Activated T-cell treated with anti-CD3 and anti-CD28 coated beads for 48 hours (primary cell): ENCODE measurements around the gene GPC6.

Experiments used
- DNase-seq: peaks from one replicate; pipeline ENCODE4 v3.0.0-alpha.2; 2020; ENCODE audit warnings: low read depth

Gene GPC6

DNA sequence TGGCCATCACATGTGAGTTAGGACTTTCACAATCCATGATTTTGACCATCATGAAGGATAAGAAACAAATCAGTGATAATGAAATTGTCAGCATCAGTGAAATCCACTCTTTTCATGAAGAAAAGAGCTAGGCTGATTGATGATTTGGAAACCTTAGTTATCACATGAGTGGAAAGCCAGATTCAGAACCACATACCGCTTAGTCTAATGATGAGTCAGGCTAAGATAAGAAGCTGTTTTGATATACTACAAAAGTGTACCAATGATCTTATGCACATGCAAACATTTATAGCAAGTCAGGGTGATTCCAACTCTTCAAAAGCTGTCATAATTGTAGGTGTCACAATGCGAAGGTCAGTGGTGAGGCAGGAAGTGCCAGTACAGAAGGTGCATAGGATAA is 519.3 kb downstream of the GPC6 start:
- DNase-seq, result no peak

DNA sequence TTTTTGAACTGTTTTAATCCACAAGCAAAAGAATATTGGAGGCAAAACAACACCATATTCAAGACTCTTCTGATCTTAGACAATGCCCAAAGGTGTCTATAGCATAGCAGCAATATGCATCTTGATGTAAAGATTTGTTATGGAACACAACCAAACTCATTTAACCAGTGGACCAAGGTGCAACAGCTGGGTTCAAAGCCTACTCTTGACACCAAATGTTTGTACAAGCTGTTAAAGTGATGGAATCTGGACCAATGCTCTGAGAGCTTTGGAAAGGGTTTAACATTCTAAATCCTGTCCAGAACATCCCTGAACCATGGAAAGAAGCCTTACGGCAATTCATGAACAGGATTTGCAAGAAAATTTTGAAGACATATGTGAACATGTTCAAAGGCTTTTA is 520.0 kb downstream of the GPC6 start:
- no peak for DNase-seq

- DNase-seq, result no peak
Observed at GRCh38 chr13:93750676-93751075, 524.1 kb downstream of the GPC6 start.

DNA sequence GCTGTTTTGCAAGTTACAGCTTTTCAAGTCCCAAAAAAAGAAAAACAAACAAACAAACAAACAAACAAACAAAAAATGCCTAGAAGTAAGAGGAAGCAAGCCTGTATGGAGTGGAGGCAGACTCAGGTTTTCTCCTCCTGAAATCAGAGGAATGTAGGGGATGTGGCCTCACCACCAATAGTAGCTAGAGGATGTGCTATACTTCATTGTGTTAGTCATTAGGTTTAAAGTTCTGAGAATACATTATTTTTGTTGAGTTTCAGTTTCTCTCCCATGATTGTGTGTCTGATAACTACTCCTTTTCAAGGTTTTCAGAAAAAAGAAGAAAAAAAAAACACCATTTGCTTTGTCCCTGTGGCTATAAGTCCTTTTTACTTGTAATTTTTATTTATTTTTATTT is 524.5 kb downstream of the GPC6 start:
- DNase-seq, result no peak

DNA sequence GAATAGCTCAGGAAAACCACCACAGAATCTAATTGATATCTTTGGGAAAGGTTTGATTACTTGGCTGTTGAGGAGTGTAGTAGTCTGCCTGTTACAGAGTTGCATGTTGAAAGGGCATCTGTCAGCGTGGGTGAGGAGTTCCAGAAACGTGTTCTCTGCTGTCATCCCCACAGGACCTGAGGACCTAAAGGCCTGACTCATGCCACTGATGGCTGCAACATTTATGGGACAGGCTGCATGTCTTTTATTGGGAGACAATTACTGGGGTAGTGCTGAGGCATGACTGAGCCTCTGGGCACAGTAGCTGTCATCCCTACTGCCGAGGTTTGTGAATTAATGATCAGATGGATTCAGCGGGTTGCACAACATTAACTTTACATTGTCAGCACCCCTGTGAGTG is 525.9 kb downstream of the GPC6 start:
- no peak for DNase-seq

- no peak for DNase-seq
Observed at GRCh38 chr13:93753639-93754038, 527.0 kb downstream of the GPC6 start.

- no peak for DNase-seq
Observed at GRCh38 chr13:93755341-93755740, 528.7 kb downstream of the GPC6 start.

- no peak for DNase-seq
Observed at GRCh38 chr13:93758575-93758974, 532.0 kb downstream of the GPC6 start.

GRCh38 chr13:93762708-93763426 is 536.3 kb downstream of the GPC6 start:
- DNase-seq, result no peak

- DNase-seq, result no peak
Observed at GRCh38 chr13:93765062-93765461, 538.5 kb downstream of the GPC6 start.

GRCh38 chr13:93765811-93766210 is 539.2 kb downstream of the GPC6 start:
- DNase-seq, result no peak

DNA sequence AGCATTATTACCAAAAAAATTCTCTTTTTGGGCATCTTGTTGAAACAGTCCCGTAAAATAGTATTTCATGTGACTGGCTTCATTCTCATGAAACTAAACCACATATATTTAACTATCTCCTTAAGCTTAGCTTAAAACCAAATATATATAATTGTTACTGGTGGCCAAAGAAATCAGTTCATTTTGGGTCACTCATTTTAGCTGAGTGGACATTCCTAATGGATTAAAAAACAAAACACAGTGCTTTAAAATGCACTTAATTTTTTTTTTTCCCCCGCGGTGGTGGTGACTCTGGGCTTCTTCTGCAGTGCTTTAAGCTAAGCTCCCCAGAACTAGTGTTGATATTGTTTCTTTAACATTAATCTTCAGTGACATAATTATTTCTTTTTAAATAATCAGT is 540.1 kb downstream of the GPC6 start:
- no peak for DNase-seq

GRCh38 chr13:93767180-93767916 is 540.7 kb downstream of the GPC6 start:
- DNase-seq, result no peak

DNA sequence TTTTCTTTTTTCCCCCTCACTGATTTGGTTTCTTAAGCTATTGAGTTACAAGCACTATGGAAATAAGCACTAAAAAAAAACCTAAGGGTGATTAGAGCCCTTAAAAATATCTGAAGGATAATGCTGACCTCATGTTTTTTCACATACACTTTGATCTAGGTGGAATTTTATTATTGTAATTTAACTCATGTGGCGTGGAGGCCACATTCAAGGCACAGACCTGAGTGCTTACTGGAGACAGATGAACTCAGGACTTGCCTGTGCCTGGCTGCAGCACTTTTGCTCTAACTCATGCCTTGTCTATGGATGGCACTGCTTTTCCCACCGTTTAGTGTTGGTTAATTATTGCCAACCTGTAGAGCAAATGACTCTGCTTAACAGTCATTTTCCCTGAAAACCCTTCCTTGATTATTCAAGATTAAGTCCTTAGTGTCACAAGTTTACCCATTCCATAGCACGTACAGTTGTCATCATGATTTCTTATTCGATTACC is 541.4 kb downstream of the GPC6 start:
- no peak for DNase-seq

DNA sequence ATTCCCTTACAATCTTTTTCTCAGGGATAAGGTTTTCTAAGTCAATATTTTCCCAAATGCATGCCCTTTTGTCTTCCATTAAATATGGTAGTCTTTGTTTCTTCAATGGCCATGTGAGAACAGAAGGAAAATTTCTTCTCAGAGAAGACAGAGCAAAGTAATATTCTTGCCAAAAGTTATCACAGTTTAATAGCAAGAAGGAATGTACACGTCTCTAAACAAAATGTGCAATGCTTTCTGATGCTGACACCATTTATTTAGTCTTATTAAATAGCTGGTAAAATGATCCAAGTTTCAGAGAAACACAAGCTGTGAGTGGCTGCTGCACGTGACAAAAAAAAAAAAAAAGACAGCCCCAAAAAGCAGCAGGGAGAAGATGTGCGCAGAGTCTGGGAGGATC is 542.5 kb downstream of the GPC6 start:
- no peak for DNase-seq

DNA sequence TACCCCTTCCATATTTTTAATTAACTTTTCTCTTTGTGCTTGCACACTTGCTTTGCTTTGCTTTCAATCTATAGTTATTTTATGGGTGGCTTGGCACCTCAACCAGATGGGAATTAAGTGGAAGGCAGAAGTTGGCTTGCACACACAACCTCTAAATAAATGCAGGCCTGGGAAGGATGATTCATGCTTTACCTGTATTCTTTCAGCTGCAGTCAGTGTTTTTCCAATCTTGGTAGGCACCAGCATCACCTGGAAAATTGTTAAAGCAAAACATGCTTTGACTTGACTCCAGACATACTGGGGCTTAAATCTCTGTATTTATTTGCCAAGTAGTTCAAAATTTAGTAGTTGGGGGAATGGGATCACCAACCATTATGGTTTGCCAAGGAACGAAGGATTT is 543.0 kb downstream of the GPC6 start:
- no peak for DNase-seq

DNA sequence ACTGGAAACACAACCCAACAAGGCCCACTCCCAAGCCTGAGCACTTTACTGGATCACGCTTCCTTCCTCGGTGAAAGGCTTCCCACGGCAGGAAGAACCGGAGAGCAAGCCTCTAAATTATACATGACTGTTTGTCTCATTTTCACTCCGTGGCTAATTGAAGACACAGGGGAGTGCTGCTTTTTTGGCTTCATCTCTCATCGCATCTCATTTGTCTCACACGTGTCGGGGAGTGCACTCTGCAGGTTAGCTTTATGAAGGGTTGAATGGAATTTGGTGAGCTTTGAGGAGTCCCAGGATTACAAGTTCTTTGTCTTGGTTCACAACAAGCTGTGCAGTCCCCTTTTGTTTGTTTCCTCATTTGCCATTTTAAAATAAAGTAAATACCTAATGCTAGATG is 544.6 kb downstream of the GPC6 start:
- no peak for DNase-seq

DNA sequence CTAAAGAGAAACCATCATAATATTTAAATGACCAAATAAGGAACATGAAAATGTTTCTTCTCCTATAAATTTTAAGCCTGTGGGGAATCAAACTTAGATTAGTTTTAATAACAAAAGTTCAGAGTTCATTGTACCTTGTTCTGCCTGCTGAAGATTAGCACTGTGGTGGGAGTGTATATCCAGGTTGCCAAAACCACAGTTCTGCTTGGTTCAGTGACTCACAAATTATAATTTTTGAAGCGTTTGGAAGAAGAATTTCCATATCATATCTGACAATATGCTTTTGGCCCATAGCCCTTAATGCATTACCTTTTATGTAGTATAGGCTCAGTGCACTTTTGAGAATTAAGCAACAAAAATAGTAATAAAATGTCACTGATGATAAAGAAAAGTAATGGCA is 545.2 kb downstream of the GPC6 start:
- no peak for DNase-seq

GRCh38 chr13:93774506-93774905 is 547.9 kb downstream of the GPC6 start:
- no peak for DNase-seq

- no peak for DNase-seq
Observed at GRCh38 chr13:93775027-93775426, 548.4 kb downstream of the GPC6 start.

DNA sequence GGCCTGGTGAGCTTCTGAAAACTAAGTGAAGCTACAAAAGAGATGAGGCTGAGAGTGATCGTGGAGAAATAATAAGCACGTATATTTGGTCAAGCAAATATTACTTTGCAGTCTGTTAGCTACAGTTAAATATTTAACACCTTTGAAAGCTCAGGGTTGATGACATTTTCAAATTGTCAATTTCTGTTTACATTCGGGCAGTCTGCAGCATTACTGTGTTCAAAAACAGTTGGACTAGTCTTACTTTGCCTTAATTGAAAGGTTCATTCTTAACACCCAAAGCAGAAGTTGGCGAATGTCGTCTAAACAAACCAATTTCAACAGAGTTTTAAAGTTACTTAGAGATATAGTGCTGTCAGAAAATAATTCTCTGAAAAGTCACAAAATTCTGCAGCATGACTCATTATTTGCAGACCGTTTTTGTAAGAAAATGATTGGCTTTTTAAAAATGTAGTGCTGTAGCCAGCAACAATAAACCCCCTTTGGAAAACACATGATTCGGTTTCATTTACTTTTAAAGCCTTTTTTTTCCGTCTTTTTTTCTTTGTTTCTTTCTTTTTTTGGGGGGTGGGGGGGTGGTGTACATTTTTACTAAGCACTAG is 549.0 kb downstream of the GPC6 start:
- DNase-seq, result no peak

GRCh38 chr13:93776936-93777335 is 550.3 kb downstream of the GPC6 start:
- DNase-seq, result no peak

DNA sequence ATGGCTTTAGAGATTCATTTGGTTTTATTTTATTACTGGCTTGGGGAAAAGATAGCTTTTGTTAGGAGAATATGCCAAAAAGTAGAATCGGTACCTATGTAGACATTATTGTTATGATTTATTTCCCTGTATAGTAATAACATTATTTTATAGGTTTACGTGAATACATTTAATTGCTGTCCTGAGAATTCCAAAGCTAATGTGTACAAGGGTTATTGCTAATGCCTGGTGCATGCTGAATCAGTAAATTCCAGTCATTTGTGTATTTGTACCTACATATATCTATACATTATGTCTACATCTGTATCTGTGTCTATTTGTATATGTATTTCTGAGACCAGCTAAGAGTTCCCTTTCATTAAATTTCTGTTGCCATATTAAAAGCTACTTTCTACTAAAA is 550.9 kb downstream of the GPC6 start:
- DNase-seq, result no peak
